SH-SY5Y (cell line): ENCODE measurements around the gene SLC12A1.

Experiments used
- GATA2 ChIP-seq: IDR thresholded peaks from 2 replicates; pipeline ENCODE4 v1.6.1; 2011; ENCODE audit warnings: mild to moderate bottlenecking, low read depth, low read length
- GATA3 ChIP-seq: IDR thresholded peaks from 2 replicates; pipeline ENCODE4 v1.6.1; 2011; ENCODE audit warnings: low read depth, mild to moderate bottlenecking, low read length, moderate library complexity

- no peak for TF ChIP-seq GATA2
- no peak for TF ChIP-seq GATA3
These were observed 35.1 kb upstream of the SLC12A1 start for GRCh38 chr15:48170981-48171380.
